NT2/D1 (cell line): ENCODE data around the gene SDC4.
"Not testable (repeated sequence)": the region's sequence is repeated elsewhere in the genome, so short reads cannot be mapped to it uniquely, and the experiment has no call there.

Experiments
- DNase-seq: peaks from one replicate; pipeline ENCODE4 v3.0.0-alpha.2; 2011; ENCODE audit warnings: low read depth, low spot score
- H3K27me3 ChIP-seq: 2 replicates; pipeline ENCODE4 v1.6.0; 2011; ENCODE audit warnings: mild to moderate bottlenecking; ENCODE audit not compliant: insufficient read length, insufficient read depth
- H3K36me3 ChIP-seq: 2 replicates; pipeline ENCODE4 v1.6.1; 2011; ENCODE audit warnings: mild to moderate bottlenecking, low read length, mixed read lengths; ENCODE audit not compliant: insufficient read depth, insufficient read length
- H3K4me1 ChIP-seq: 2 replicates; pipeline ENCODE4 v1.5.1; 2011; ENCODE audit not compliant: insufficient read depth, insufficient read length
- H3K4me3 ChIP-seq: 2 replicates; pipeline ENCODE4 v1.5.1; 2011; ENCODE audit warnings: low read depth; ENCODE audit not compliant: insufficient read length
- H3K9ac ChIP-seq: 2 replicates; pipeline ENCODE4 v1.6.0; 2011; ENCODE audit warnings: low read depth; ENCODE audit not compliant: insufficient read length
- H3K9me3 ChIP-seq: 2 replicates; pipeline ENCODE4 v1.5.1; 2011; ENCODE audit warnings: mild to moderate bottlenecking, low read length; ENCODE audit not compliant: insufficient read depth
- SUZ12 ChIP-seq: IDR thresholded peaks from 2 replicates; pipeline ENCODE4 v1.6.1; 2011; ENCODE audit not compliant: insufficient read length, insufficient read depth; ENCODE audit errors: extremely low read depth
- YY1 ChIP-seq: IDR thresholded peaks from 2 replicates; pipeline ENCODE4 v1.6.1; 2011; ENCODE audit not compliant: insufficient read length, insufficient read depth
- ZNF274 ChIP-seq: IDR thresholded peaks from 2 replicates; pipeline ENCODE4 v1.6.1; 2011; ENCODE audit warnings: mild to moderate bottlenecking, low read depth, low read length

SDC4 gene

DNA sequence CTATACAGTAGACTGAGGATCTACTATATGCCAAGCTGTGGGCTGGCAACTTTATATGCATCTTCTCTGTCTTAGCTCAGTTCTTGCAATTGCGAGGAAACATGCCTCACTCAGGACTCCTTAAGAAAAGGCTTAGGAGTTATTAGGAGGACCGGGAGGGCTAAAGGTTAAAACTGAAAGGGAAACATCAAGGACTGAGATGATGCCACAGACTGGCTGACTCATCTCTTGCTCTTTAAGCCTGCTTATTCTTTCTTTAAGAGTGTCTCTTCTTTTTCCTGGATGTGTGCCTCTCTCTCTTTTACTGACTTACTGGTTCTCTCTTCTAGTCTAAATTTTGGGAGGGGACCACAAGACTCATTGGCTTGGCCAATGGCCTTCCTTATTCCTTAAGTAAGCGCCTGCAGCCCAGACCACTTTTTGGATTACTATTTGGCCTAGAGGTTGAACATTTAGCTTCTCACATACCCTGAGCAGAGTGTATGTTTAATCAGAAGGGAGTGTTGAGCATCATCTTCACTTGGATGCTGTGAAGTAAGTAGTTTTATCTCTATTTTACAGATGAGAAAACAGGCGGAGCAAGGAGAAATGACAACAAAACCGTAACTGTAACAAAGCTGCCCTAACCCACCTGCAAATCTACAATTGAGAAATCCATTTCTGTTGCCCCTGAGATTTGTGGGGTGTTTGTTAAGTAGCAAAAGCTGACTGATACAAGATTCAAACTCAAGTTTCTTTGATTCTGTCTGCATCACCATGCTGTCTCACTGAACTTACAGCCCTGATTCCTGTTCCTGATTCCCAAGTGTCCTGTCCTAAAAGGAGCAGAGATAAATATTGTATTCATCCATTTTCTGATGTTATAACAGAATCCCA is 7.2 kb upstream of the SDC4 start:
- H3K4me3 ChIP-seq, result no peak overlapping the region
- H3K27me3 ChIP-seq, result no peaks in the 10 kb centered on the region
- peaks cover 5% of the 10 kb centered on the region for H3K4me1 ChIP-seq

DNA sequence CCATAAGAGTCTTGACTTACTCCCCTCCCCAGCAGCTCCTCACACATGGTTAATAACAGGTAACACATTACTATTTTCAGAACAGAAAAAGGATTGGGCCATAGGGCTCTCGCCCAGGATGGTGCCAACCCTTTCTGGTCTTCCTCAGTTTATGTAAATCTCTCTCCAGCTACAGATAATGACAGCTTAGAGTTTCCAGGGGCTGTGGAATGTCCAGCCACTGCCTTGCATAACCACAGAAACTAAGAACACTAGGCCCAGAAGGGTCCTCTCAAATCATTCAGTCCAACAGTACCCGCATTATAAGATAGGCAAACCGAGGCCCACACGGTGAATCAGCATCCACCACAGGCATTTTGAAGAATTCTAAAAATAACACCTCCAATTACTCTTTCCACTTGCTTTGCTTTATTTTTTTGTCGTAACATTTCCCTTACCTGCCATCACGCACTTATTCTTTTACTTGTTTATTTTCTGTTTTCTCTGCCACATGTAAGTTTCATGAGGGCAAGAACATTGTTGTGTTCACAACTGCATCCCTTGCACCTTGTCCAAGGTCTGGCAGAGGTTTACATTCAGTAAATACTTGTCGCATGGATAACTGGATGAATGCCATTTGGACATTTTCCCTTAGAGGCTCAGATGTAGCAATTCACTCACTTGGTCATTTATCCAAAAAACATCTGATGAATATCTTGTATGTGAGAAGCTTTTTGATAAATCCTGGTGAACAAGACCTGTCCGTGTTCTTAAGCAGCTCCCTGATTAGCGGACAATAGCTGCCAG is 6.4 kb upstream of the SDC4 start:
- H3K4me3 ChIP-seq, result no peak overlapping the region
- H3K9ac ChIP-seq, result no peak overlapping the region
- H3K4me1 ChIP-seq, result no peaks in the 10 kb centered on the region
- DNase-seq, result no peak
- no peaks in the 10 kb centered on the region for H3K27me3 ChIP-seq
- H3K36me3 ChIP-seq, result no peaks in the 10 kb centered on the region
- TF ChIP-seq SUZ12 (no peak), ZNF274 (no peak), YY1 (no peak)
- H3K9me3 ChIP-seq, result no peaks in the 10 kb centered on the region

More for the DNA sequence above, 7.2 kb upstream of the SDC4 start:
- Histone ChIP-seq H3K9me3 (no peaks in the 10 kb centered on the region), H3K9ac (no peak overlapping the region), H3K36me3 (no peaks in the 10 kb centered on the region)
- TF ChIP-seq SUZ12 (no peak), YY1 (no peak), ZNF274 (no peak)
- no peak for DNase-seq

DNA sequence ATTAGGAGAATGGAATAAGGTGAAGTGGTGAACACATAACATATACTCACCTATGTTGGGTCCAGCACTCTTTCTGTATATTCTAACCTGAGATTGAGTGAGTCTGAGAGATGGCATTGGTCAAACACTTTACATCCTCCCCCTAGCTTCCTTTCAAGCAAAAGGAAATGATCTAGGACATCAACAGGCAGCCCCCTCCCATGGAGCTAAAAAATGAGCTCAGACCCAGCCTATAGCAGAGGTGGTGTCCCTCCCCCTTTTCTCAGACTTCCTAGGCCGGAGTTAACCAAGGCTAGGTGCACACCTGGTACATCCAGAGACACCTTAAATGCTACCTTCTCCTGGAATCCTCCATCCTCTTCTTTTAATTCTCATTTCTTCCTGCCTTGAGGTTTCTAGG is 5.5 kb upstream of the SDC4 start:
- no peak overlapping the region for H3K4me3 ChIP-seq
- no peaks in the 10 kb centered on the region for H3K4me1 ChIP-seq
- DNase-seq, result no peak
- H3K9me3 ChIP-seq, result no peaks in the 10 kb centered on the region
- no peaks in the 10 kb centered on the region for H3K27me3 ChIP-seq
- H3K9ac ChIP-seq, result no peak overlapping the region
- H3K36me3 ChIP-seq, result no peaks in the 10 kb centered on the region
- TF ChIP-seq YY1 (no peak), ZNF274 (no peak), SUZ12 (no peak)

DNA sequence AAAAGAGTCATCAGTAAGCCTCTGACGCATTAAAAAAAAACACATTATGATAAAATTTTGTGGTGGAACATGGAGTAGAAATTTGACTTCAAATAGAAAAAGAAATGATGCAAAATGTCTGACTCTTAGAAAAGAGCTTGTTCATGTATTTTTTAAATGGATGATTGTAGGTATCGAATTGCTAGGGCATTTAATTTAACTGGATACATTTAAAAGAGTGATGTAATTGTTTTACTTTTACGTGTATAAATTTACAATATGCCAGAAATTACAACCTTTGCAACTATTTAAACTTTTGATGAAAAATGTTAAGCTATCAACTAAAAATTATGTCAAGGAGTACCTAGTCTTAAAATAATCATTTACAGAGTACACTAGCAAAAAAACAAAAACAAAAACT is 4.5 kb upstream of the SDC4 start:
- Histone ChIP-seq H3K4me1 (no peaks in the 10 kb centered on the region), H3K9me3 (no peaks in the 10 kb centered on the region), H3K27me3 (no peaks in the 10 kb centered on the region), H3K4me3 (no peak overlapping the region), H3K36me3 (no peaks in the 10 kb centered on the region), H3K9ac (no peak overlapping the region)
- TF ChIP-seq SUZ12, result no peak
- no peak for TF ChIP-seq YY1
- TF ChIP-seq ZNF274, result no peak
- DNase-seq, result no peak

DNA sequence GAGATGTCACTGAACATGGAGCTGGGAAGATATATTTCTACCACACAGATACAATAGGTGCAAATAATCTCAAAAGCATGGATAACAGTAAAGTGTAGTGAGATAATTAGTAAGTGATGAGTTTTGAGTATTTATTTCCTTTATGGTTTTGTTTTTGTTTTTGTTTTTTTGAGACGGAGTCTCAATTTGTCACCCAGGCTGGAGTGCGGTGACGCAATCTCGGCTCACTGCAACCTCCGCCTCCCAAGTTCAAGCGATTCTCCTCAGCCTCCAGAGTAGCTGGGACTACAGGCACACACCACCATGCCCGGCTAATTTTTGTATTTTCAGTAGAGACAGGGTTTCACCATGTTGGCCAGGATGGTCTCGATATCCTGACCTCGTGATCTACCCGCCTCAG is 2.6 kb upstream of the SDC4 start:
- not testable (repeated sequence) for DNase-seq, H3K27me3 ChIP-seq, H3K4me3 ChIP-seq, H3K36me3 ChIP-seq, H3K9me3 ChIP-seq, H3K4me1 ChIP-seq, H3K9ac ChIP-seq

DNA sequence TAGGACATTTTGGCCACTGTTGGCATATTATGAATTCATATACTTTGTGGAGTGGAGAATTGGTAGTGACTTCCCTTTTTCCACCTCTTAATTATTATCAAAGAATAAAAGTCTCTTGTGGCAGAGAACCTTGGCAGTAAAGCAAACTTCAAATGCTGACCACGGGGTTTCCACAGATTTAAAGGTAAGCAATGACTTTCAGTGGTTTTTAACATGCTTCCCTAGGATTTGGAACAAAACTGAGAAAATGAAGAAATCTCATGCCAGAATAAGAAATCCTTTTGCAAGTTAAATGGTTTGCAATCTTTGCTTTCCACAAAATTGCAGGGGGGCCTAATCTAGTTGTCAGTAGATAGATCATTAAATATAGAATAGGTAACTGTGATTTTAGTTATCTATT is 2.0 kb upstream of the SDC4 start:
- Histone ChIP-seq H3K36me3 (peaks cover 15% of the 10 kb centered on the region), H3K9me3 (no peaks in the 10 kb centered on the region), H3K9ac (no peak overlapping the region), H3K4me1 (peaks cover 11% of the 10 kb centered on the region), H3K4me3 (no peak overlapping the region), H3K27me3 (no peaks in the 10 kb centered on the region)
- TF ChIP-seq ZNF274 (no peak), SUZ12 (no peak), YY1 (no peak)
- DNase-seq, result no peak

DNA sequence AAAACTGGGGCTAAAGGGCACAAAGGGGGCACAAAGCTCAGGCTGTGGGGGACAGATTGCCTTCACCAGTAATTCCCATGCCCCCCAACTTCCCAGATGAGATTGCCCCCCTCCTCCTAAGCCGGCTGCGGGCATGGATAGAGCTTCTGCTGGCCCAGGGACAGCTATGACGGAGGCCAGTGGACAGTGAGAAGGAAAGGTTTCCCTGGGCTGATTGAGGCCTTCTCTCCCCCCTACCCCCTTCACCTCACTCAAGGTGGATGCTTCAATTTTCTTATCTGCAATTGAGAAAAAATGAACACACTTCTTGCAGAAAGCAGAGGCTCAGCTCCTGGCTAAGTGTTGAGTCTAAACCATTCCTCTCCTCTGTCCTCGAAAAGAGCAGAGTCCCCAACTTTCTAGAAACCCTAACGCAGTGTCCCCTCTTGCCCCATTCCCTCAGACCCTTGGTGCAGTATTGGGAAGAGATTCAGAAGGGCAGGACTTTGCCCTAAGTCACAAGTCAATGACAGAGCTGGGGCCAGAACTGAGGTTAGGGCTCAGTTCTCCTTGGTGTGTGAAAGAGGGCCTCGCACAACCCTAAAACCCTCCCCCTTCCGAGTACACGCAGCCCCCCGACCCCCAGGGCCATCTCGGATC is 808 bp downstream of the SDC4 start:
- Histone ChIP-seq H3K9ac (peak overlapping the region; percentile 93), H3K4me3 (peak overlapping the region; percentile 64), H3K4me1 (peaks cover 19% of the 10 kb centered on the region), H3K36me3 (peaks cover 28% of the 10 kb centered on the region), H3K9me3 (no peaks in the 10 kb centered on the region), H3K27me3 (no peaks in the 10 kb centered on the region)
- no peak for DNase-seq
- no peak for TF ChIP-seq YY1
- TF ChIP-seq ZNF274, result no peak
- no peak for TF ChIP-seq SUZ12
